OCI-LY3 (cell line): ENCODE results near the gene KCNAB1.

ENCODE experiments used
- H2AFZ ChIP-seq: fragments of 200-600, 300-600 bp; shearing (Covaris generic); 2 replicates; pipeline ENCODE4 v1.6.0; 2014; ENCODE audit warnings: antibody characterized with exemption, low read depth, low read length
- H3K27ac ChIP-seq: fragments of 200-600, 300-600 bp; sonication (generic); 2 replicates; pipeline ENCODE4 v1.5.1; 2014; ENCODE audit warnings: mild to moderate bottlenecking, low read length, moderate library complexity, mixed read lengths
- H3K27me3 ChIP-seq: fragments of 200-600, 300-600 bp; sonication (generic); 2 replicates; pipeline ENCODE4 v1.6.1; 2014; ENCODE audit warnings: low read depth, low read length, mixed read lengths
- H3K36me3 ChIP-seq: fragments of 200-600, 300-600 bp; sonication (generic); replicated peaks from 2 replicates; pipeline ENCODE3; 2014; ENCODE audit warnings: low read depth, low read length, mixed read lengths
- H3K4me1 ChIP-seq: fragments of 300-600, 200-600 bp; sonication (generic); 2 replicates; pipeline ENCODE4 v1.6.1; 2014; ENCODE audit warnings: low read length, mixed read lengths
- H3K4me2 ChIP-seq: fragments of 200-600, 300-600 bp; sonication (generic); 2 replicates; pipeline ENCODE4 v1.6.1; 2014; ENCODE audit warnings: low read length, mixed read lengths
- H3K4me3 ChIP-seq: fragments of 300-600, 200-600 bp; sonication (generic); 2 replicates; pipeline ENCODE4 v1.5.1; 2014; ENCODE audit warnings: antibody characterized with exemption, mild to moderate bottlenecking, low read length, moderate library complexity
- H3K79me2 ChIP-seq: fragments of 300-600, 200-600 bp; shearing (Covaris generic); 2 replicates; pipeline ENCODE4 v1.6.1; 2014; ENCODE audit warnings: mild to moderate bottlenecking, low read length, mixed read lengths
- H3K9ac ChIP-seq: fragments of 300-600, 200-600 bp; shearing (Covaris generic); 2 replicates; pipeline ENCODE4 v1.6.0; 2014; ENCODE audit warnings: mild to moderate bottlenecking, low read length, moderate library complexity
- H3K9me3 ChIP-seq: fragments of 200-600, 300-600 bp; shearing (Covaris generic); 2 replicates; pipeline ENCODE4 v1.6.1; 2014; ENCODE audit warnings: low read length, mixed read lengths; ENCODE audit not compliant: insufficient read depth
- H4K20me1 ChIP-seq: fragments of 200-600, 300-600 bp; sonication (generic); 2 replicates; pipeline ENCODE4 v1.6.1; 2016; ENCODE audit warnings: low read length, mixed read lengths; ENCODE audit not compliant: insufficient read depth
- EZH2phosphoT487 ChIP-seq: fragments of 200-600 bp; shearing (Covaris generic); IDR thresholded peaks from 2 replicates; pipeline ENCODE4 v1.6.1; 2018; ENCODE audit warnings: antibody characterized with exemption, mixed run types, low read depth
- TF ChIP-seq, protein P1 (sequence below): fragments of 200-600, 300-600 bp; sonication (generic); IDR thresholded peaks from 2 replicates; pipeline ENCODE4 v1.5.1; 2014; ENCODE audit warnings: antibody characterized with exemption, low read length, low read depth

KCNAB1 gene

DNA sequence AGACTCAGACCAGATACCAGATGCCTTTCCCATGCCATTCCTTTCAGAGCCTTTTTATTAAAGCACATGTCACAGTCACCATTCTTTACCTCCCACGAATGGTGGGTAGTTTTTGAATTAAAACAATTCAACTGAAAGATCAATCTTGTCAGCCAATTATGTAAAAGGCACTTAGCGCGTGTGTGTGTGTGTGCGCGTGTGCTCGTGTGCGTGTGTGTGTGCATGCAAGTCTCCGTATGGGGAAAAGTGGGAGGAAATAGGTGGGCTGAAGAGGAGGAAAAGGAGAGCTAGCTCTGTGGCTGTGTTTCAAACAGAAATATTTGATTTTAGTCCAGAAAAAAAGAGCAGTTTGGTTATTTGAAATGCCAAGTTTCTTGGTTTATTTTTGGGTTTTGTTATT is 177.2 kb downstream of the KCNAB1 start:
- Histone ChIP-seq H3K79me2 (no peaks in the 10 kb centered on the region), H3K4me2 (no peak overlapping the region)

DNA sequence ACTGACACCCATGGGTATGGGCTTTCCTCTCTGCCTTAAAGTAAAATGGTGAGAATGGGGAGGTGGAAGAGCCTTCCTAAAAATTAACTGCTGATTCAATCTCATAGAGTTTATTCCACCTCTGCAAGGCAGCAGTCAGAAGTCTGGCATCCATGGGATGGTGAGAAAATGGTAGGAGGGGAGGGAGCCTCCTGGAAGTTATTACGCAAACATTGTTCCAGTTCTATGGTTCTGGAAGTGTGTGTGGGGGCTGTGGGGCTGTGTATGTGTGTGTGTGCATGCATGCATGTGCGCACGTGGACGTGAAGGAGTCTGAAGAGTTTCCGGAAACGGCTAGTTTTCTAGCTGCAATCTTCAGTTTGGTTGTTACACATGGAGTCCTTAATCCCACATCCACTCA is 177.6 kb downstream of the KCNAB1 start:
- Histone ChIP-seq H3K27me3 (no peaks in the 10 kb centered on the region), H3K4me1 (no peaks in the 10 kb centered on the region), H3K4me3 (no peak overlapping the region), H3K27ac (no peak overlapping the region), H3K9me3 (no peaks in the 10 kb centered on the region), H3K4me2 (no peak overlapping the region), H3K36me3 (no peaks in the 10 kb centered on the region), H3K9ac (no peak overlapping the region), H2AFZ (no peak overlapping the region), H3K79me2 (no peaks in the 10 kb centered on the region), H4K20me1 (no peaks in the 10 kb centered on the region)
- no peak for TF ChIP-seq EZH2phosphoT487
- TF ChIP-seq, protein P1, sequence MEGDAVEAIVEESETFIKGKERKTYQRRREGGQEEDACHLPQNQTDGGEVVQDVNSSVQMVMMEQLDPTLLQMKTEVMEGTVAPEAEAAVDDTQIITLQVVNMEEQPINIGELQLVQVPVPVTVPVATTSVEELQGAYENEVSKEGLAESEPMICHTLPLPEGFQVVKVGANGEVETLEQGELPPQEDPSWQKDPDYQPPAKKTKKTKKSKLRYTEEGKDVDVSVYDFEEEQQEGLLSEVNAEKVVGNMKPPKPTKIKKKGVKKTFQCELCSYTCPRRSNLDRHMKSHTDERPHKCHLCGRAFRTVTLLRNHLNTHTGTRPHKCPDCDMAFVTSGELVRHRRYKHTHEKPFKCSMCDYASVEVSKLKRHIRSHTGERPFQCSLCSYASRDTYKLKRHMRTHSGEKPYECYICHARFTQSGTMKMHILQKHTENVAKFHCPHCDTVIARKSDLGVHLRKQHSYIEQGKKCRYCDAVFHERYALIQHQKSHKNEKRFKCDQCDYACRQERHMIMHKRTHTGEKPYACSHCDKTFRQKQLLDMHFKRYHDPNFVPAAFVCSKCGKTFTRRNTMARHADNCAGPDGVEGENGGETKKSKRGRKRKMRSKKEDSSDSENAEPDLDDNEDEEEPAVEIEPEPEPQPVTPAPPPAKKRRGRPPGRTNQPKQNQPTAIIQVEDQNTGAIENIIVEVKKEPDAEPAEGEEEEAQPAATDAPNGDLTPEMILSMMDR: no peak

More for the DNA sequence above, 177.2 kb downstream of the KCNAB1 start:
- Histone ChIP-seq H3K9ac (no peak overlapping the region), H3K9me3 (no peaks in the 10 kb centered on the region), H3K36me3 (no peaks in the 10 kb centered on the region), H3K27ac (no peak overlapping the region), H3K27me3 (no peaks in the 10 kb centered on the region), H3K4me1 (no peaks in the 10 kb centered on the region), H4K20me1 (no peaks in the 10 kb centered on the region), H2AFZ (no peak overlapping the region), H3K4me3 (no peak overlapping the region)
- TF ChIP-seq EZH2phosphoT487: no peak
- TF ChIP-seq, protein P1: no peak

DNA sequence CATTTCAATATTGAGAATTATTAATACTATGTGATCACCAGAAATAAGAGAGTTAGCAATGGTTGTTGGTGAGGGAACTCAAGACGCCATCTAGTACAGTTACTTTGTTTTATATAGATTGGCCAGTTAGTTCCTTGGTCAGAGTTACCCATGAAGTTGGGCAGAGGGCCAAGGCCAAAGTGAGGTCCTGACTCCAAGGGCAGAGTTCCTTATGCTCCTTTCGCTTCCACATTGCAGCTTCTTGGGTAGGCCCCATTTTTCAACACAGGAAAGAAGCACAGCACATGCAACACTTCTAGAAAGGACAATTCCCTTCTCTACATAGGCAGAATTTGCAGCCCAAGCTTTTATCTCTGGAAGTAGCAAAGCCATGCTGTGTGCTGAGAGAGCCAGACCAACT is 178.6 kb downstream of the KCNAB1 start:
- no peak overlapping the region for H3K4me2 ChIP-seq
- no peaks in the 10 kb centered on the region for H3K27me3 ChIP-seq
- no peaks in the 10 kb centered on the region for H3K9me3 ChIP-seq
- no peaks in the 10 kb centered on the region for H3K79me2 ChIP-seq
- no peak overlapping the region for H3K9ac ChIP-seq
- no peaks in the 10 kb centered on the region for H3K36me3 ChIP-seq
- H3K4me3 ChIP-seq: no peak overlapping the region
- TF ChIP-seq EZH2phosphoT487: no peak
- TF ChIP-seq, protein P1: no peak
- H2AFZ ChIP-seq: no peak overlapping the region
- no peak overlapping the region for H3K27ac ChIP-seq
- H3K4me1 ChIP-seq: no peaks in the 10 kb centered on the region
- H4K20me1 ChIP-seq: no peaks in the 10 kb centered on the region

DNA sequence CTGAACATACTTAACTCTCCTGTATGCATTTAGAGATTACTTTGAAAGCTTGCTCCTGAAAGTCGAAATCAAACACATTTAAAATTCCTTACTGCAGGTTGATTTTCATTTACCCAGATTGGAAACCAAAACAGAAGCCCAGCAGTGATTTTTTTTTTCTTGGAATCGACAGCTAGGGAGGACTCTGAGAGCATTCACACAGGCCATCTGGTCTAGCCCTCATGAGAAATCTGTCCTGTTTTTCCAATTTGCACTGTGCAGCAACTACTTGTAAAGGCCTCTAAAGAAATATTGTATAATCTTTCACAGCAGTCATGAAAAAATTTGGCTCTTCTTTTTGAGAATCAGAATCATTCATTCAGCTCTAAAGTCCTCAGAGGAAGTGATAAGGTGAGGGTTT is 179.2 kb downstream of the KCNAB1 start:
- Histone ChIP-seq H3K79me2 (no peaks in the 10 kb centered on the region), H3K4me3 (no peak overlapping the region), H4K20me1 (no peaks in the 10 kb centered on the region), H3K9me3 (no peaks in the 10 kb centered on the region), H3K4me1 (no peaks in the 10 kb centered on the region), H3K27ac (no peak overlapping the region), H3K36me3 (no peaks in the 10 kb centered on the region), H3K9ac (no peak overlapping the region), H3K27me3 (no peaks in the 10 kb centered on the region), H2AFZ (no peak overlapping the region), H3K4me2 (no peak overlapping the region)
- no peak for TF ChIP-seq EZH2phosphoT487
- TF ChIP-seq, protein P1: no peak
